NCI-H1417 treated with DMSO at 0.1 percent for 48 hours (cell line): ENCODE measurements around the gene TRIM2.
A peak's percentile ranks its signal among the peaks of the same experiment; 100 is the strongest.

Source experiments
- DNase-seq: peaks from one replicate; lab custom pipeline; 2025; lab: John Stamatoyannopoulos, UW

Gene TRIM2

DNA sequence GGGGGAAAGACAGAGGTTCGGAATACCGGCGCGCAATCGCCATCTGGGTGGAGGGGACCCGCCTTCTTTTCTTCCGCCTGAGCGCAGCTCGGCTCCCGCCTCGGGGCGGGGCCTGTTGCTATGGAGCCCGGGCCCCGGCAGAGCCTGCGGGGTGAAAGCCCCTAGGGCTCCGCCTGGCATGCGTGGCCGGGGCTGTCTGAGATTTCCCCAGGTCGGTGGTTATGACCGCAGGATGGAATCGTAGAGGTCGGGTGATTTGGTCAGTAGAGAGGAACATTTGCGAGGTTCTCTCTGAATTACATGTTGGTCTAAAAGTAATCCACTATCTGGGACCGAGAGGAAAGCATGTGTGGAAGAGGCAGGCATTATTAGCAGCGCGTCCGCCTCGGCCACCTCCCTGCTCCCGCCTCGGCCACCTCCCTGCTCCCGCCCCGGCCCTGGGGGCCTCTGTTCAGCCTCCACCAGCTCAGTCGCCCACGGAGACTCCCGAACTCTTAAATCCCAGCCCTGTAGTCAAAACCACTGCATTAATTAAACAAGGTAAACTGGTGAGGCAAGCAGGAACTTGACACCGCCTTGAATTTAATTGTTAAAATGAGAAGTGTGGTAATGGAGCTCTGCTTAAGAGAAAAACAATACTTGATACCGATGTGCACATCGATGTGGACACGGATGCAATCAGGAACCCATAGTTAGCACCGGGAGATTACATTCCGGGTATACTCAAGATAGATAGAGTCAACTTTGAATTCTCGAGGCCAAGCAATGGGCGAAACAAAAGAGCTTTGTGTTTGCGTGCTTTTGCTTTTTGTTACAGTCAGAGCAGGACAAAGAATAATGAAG is 45.2 kb downstream of the TRIM2 start:
- DNase-seq = peak; percentile 52

DNA sequence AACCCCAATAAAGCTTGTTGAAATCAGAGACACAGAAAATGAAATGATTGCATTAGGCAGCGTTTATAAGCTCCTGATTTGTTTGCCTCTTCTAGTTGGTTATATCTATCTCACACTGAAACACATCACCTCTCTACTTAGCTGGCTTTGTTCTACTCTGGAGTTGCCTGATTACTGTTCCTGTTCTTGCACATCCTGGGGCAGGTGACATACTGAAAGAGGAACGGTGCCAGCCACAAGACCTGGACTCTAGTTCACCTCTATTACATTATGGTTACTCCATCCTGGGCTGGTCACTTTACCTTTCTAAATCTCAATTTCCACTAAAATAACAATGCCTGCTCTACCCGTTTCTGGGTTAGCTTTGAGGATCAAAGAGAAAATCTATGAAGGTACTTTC is 47.9 kb downstream of the TRIM2 start:
- no peak for DNase-seq

DNA sequence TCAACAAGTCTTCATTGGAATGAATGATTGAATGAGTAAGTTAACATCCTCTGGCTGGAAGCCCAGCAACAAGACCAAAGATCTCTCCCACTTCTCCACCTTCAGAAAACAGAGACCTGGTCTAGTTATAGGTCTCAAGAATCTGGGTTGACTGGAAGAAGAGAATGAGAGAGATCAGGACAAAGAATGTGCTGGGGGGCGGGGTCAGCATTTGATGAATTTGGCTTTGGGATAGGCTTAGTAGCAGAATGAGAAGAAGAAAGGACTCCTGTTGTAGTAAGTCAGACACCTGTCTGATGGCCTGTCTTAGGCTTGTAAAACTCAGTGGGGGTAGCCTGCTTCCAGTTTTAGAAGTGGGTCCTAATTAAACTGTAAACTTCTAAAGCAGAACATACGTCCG is 51.0 kb downstream of the TRIM2 start:
- DNase-seq = no peak

DNA sequence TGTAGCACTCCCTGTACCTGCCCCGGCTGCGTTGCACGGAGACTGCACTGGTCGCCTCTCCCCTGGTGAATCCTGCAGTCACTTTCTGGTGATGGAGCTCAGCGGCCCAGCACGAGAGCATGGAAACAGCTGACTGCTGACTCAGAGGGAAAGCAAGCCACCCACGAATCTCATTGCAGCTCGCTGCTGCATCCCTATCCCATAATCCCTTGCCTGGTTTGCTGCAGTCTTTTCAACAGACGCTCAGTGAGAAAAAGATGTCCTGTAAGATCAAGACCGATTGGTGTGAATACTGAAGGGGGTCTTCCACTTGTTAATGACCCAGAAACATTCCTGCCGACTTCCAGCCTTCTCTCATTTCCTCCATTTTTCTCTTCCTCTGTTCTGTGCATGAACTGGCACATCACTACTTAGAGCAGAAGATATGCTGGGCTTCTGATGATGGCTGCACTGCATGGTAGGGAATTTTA is 52.9 kb downstream of the TRIM2 start:
- no peak for DNase-seq

DNA sequence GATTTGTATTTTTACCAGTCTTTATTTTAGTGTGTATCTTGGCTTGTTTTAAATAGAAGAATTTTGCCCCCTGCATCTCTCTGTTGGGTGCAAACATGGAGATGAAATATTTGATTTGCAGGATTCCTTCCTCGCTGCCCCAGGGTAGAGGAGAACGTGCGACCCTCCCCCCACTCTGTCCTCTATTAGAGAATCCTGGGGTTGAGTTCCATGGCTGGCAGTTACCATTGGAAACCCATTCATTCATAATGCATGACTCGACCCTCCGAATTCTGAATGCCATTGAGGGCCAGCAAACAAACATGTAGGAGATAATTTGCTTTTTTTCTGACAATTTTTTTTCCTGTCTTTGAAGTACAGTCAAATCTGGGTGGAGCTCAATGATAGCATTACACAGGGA is 53.7 kb downstream of the TRIM2 start:
- no peak for DNase-seq

DNA sequence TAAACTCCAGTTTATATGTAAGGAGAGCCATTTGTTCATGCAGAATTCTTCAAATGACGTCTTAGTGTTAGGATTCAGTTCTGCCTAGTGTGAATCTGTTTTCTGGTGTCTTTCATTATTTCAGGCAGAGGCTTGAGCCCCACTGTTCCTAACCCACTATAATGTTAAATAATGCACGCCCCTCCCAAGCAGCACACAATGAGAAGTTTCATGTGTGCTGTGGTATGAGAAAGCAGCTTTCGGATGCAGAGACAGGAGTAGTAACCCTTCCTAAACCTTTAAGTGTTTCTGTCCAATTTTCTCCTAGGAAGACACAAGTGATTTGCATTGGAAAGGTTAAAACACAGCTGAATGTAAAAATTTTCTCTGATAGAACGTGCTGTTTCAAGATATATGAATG is 54.5 kb downstream of the TRIM2 start:
- no peak for DNase-seq

DNA sequence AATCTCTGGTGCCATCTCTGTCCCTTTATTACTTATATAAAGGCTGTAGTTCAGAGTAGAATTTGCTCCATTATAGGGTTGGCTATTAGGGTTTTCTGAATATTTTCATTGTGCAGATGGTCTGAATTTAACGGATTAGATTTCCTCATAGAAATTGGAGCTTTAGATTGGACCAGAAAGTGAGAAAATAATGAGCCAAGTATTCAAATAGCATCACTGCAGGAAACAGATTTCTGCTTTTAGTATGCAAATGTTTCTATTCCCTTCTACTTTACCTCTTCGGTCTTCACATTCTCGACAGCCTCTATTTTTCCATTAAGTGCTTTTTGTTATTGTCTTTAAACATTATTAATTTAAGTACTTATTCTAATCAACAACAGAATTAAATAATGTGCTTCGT is 55.4 kb downstream of the TRIM2 start:
- no peak for DNase-seq

DNA sequence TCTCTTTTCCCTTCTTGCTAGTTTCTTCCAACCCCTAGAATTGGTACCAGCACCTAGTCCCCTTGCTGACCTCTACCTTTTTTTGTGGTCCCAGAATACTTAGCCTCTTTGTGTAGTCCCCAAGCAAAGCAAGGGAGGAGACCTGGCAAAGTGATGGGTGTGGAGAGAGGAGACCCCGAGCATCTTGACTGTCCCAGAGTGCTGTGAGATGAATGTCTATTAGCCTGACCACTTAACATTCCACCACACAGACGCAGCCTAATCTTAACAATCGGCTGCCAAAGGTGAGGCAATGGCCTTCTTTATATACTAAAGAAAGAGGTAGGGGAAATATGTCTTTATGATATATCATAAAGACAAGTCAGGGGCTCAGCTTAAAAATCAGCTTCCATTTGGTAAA is 55.9 kb downstream of the TRIM2 start:
- DNase-seq = no peak

DNA sequence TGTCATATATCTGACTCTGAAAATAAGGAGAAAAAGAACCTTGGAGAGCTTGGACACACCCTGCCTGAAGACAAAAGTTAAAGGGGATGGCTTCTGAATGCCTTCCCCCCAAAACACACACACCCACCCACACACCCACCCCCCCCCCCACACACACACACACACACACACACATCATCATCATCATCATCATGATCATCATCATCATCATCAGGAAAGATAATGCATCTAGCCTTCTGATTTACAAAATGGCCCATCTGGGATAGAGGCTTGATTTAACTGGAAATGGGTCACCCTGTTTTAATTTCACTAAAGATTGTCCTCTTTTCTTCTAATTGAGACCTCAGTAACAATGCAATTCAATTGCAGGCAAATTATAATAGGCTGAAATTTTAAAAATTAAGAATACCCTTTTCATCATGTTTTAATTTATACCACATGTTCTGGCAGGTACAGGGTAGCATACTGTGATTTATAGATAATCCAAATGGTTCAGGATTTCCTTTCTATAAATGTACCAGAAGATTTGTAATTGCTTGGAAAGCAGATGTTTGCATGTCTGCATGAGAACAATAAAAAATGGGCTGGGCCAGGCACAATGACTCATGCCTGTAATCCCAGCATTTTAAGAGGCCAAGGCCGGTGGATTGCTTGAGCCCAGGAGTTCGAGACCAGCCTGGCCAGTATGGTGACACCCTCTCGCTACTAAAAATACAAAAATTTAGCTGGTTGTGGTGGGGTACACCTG is 56.5 kb downstream of the TRIM2 start:
- DNase-seq = no peak

DNA sequence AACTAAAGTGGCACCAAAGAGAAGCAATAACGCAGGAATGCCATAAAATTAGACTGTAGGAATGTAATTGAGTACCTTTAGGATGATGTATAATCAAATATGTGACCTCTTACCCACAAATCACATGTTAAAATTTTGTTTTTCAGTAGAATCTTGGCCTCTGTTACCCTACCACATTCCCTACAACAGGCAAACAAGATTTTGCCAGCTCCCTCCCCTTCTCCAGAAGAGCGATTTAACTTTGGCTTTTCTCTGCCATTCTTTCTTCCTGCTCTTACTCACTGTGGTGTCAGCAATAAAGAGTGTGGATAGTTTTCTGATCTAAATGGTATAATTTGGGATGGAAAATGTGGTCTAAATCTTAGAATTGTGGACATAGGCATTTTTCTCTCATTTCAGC is 57.2 kb downstream of the TRIM2 start:
- no peak for DNase-seq

DNA sequence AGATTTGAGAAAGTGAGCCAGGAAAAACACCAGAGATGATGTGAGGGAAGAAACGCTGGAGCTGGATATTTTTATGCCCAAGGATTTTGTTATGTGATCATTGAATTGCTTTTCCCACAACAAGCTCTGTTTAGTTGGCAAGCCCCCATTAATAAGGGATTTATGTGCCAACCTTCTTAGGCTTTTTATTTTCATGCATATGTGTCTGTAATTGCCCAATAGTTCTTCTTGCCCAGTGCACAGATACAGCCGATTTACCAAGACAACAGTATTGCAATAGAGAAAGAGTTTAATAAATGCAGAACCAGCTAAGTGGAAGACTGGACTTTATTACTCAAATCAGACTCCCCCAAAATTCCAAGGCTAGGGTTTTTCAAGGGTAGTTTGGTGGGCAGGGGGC is 57.7 kb downstream of the TRIM2 start:
- DNase-seq = no peak

DNA sequence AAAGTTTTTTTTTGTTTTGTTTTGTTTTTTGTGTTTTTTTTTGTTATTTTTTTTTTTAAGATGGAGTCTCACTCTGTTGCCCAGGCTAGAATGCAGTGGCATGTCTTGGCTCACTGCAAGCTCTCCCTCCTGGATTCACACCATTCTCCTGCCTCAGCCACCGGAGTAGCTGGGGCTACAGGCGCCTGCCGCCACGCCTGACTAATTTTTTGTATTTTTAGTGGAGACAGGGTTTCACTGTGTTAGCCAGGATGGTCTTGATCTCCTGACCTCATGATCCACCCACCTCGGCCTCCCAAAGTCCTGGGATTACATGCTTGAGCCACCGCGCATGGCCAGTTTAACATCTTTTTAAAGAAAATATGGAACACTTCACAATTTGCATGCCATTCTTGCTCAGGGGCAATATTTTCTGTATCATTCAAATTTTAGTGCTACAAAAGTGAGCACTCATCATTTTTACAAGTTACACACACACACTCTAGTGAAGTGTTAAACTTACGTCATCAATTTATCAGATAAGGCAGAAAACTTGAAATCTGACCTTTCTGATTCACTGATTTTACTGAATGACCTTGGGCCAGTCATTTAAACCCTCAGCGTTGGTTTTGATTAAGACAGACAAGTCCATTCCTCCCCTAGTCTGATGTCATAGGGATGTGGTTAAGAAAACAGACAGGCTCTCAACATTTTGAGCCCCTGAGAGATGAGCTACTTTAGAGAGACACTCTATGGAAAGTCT is 61.2 kb downstream of the TRIM2 start:
- DNase-seq = no peak

DNA sequence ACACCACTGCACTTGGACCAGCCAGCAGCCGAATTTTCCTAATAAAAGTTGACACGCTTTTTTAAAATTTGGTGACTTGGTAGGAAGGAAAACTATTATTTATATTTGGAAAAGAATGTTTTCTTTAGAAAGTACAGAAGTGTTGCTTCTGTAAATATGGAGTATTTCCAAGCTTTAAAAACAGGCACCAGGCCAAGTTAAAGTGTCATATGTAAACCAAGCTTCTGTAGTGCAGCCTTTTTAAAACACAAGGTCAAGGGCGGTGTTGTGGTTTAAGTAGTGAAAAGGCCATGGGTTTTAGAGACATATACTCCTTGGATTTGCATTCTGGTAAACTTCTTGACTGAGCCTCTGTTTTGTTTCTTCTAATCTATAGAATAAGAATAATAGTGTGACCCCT is 62.7 kb downstream of the TRIM2 start:
- DNase-seq = no peak

DNA sequence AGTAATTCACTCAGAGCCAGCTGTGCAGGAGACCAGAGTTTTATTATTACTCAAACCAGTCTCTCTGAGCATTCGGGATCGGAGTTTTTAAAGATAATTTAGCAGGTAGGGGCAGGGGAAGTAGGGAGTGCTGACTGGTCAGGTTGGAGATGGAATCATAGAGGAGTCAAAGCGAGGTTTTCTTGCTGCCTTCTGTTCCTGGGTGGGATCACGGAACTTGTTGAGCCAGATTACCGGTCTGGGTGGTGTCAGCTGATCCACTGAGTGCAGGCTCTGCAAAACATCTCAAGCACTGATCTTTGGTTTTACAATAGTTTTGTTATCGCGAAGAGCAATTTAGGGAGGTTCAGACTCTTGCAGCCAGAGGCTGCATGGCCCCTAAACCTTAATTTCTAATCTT is 63.6 kb downstream of the TRIM2 start:
- DNase-seq = no peak

DNA sequence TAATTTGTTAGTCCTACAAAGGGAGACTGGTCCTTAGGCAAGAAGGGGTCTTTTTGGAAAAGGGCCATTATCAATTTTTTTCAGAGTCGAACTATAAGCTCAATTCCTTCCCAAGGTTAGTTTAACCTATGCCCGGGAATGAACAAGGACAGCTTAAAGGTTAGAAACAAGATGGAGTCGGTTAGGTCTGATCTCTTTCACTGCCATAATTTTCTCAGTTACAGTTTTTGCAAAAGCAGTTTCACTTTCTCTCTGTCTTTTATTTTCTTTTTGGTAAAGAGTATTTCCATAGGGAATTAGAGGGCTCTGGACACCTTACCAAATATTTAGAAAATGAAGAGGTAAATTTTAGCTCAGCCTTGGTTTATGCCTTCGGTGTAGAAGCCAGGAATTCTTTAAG is 64.1 kb downstream of the TRIM2 start:
- no peak for DNase-seq

DNA sequence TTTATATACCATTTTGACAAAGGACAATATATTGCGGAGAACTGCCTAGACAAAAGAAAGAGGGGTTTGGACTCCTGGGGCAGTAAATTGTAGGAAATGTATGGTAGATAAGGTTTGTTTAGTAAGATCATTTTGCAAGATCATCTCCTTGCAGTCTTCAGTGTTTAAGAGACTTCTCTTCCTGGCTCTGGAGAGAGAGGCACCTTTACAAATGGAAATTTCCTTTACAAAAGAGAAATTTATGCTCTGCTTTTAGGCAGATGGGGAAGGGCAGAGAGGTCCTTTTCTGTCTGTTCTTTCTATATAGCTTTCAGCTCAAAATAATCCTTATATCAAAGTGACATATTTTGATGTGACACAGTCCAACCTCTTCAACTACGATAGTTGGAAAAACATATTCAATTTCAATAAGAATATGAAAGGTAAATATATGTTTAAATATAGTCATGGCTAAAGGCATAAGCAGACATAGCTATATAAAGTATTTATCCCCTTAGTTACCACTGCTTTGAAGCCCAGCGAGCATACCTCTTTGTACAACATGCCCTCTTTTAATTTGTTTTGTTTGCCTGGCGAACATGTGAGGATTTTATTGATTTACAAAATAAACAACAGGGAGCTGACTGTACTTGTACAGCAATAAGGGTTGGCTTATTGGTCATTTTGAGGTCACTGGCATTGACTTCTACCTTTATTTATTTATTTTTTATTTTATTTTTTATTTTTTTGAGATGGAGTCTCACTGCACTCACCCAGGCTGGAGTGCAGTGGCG is 65.2 kb downstream of the TRIM2 start:
- no peak for DNase-seq

DNA sequence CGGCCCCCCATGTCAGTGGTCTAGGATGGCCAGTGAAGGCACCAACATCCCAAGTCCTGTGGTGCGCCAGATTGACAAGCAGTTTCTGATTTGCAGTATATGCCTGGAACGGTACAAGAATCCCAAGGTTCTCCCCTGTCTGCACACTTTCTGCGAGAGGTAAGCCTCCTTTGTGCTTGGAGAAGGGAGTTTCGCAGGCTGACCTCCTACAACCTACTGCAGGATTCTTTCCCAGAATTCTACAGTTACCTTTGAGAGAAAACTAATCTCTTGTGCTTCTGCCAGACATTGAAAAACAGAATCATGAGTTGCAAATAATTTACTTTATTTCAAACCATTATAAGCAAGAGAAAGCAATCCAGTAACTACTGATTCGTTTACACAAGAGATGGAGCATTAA is 66.1 kb downstream of the TRIM2 start:
- DNase-seq = no peak

DNA sequence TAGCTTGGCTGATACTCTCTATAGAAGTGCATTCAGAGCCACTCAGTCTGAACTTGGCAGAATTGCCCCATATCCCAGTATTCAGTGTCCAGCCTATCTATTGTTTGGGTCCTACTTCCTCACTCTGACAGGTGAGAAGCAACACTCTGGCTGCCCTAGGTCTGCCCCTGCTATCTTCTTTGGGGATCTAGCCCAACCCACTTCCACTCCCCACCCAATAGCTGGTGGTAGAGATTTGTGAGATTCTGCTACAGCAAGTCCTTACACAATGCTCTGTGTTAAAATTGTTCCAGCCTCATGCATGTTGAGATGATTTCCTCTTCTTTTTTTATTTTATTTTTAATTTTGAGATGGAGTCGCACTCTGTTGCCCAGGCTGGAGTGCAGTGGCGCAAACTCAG is 67.6 kb downstream of the TRIM2 start:
- DNase-seq = no peak

DNA sequence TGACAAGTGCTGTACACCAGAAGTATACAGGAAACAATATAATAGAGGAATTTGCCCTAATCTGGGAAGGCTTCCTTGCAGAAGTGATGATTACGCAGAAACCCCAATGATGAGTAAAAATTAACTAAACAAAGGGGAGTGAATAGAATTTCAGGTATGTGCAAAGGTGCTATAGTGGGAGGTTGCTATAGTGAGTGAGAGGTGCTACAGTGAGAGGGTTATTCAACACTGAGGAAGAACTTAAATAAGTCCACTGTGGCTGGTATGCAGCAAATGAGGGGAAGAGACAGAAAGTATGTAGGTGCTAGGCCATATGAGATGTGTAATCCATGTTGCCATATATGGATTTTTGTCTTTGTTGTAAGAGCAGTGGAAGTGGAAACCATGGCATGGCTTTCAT is 69.5 kb downstream of the TRIM2 start:
- DNase-seq = no peak

DNA sequence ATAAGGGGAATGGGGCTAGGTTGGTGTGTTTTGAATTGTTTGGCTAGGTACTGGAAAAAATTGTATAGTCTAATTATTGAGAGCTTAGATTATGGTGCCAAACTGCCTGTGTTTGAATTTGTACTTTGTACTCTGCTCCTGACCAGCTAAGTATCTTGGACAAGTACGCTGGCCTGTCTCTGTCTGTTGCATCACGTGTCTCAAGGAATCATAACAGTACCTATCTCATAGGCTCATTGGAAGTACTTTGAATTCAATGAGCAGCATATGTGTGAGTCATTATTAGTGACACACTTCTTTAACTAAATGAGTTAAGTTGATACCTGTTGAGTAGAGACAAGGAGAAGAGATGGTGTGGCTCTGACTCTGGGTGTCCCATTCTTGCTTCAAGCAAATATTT is 70.7 kb downstream of the TRIM2 start:
- DNase-seq = no peak

DNA sequence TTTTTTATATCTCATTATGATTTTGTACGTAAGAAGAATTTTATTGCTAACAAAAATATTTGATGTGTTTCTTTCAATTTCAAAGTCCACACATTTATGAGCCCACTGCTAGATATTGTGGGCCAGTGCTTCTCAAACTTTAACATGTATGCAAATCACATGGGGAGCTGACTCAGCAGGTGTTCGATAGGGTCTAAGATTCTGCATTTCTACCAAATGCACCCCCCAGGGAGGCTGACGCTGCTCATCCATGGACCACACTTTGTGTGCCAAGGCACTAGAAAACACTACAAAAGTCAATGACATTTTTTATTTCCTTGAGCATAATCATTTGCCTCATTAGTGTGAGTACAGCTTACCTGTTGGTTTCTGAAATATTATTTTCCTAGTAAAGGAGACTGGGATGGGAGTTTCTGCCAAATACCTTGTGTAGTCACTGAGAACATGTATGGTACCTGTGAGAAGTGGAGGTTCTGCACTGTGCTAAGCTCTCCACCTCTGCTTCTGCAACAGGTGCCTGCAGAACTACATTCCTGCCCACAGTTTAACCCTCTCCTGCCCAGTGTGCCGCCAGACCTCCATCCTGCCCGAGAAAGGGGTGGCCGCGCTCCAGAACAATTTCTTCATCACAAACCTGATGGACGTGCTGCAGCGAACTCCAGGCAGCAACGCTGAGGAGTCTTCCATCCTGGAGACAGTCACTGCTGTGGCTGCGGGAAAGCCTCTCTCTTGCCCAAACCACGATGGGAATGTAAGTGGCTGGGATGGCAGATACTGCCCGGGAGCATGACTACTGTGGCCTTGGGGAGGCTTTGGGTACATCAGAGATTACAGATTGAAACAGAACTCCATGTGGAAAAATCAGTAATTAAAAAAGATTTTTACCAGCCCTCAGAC is 71.4 kb downstream of the TRIM2 start:
- no peak for DNase-seq
